Measurements from ENCODE around the gene DDX20.

DDX20 gene

GRCh38 chr1:111749628-111750027, 6.1 kb upstream of the DDX20 start:
- Histone ChIP-seq H3K4me3 (ENCODE audit: low read length) (no peak overlapping the region), H3K79me2 (ENCODE audit: control insufficient read depth, low read length) (peaks cover 4% of the 10 kb centered on the region), H3K4me1 (ENCODE audit: control insufficient read depth, low read length) (peaks cover 19% of the 10 kb centered on the region), H3F3A (ENCODE audit: control insufficient read depth, insufficient read depth) (no peaks in the 10 kb centered on the region), H3K27ac (ENCODE audit: low read depth, low read length) (no peak overlapping the region), H3K9me2 (replicated peaks; ENCODE audit: control insufficient read depth, low read length) (no peaks in the 10 kb centered on the region), H3K9me3 (ENCODE audit: control insufficient read depth, insufficient read depth, low read length) (no peaks in the 10 kb centered on the region), H4K20me1 (ENCODE audit: control insufficient read depth, insufficient read depth, low read depth, low read length) (no peaks in the 10 kb centered on the region), H3K4me2 (ENCODE audit: low read length) (no peak overlapping the region), H3K27me3 (ENCODE audit: control insufficient read depth, low read length) (no peaks in the 10 kb centered on the region), H3K36me3 (ENCODE audit: control insufficient read depth, low read length) (no peaks in the 10 kb centered on the region)
- TF ChIP-seq CTCF (IDR thresholded peaks at IDR 0.05; ENCODE audit: low read depth, low read length, poor library complexity, severe bottlenecking) (no peak), EZH2phosphoT487 (IDR thresholded peaks at IDR 0.05; ENCODE audit: borderline replicate concordance, low read length) (no peak)

DNA sequence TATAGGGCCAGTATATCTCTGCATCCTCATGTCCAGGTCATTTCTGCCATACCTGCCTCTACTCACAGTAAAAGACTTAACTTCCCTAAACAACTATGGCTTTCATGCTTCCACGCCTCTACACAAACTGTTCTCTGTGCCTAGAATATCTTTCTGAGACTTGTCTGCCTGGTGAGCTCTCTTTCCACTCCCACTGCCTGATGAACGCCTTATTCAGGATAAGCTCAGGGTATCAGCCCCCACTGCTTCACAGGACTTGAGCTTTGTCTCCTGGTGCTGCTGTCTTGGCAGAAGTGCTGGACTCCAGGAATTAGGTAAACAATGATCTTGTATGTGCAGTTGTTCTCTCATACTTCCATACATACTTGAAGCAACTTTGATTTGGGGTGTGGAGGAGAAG, 4.8 kb upstream of the DDX20 start:
- H3K4me2 ChIP-seq (ENCODE audit: low read length): no peak overlapping the region
- no peaks in the 10 kb centered on the region for H3K9me3 ChIP-seq (ENCODE audit: control insufficient read depth, insufficient read depth, low read length)
- peaks cover 25% of the 10 kb centered on the region for H3K4me1 ChIP-seq (ENCODE audit: control insufficient read depth, low read length)
- no peaks in the 10 kb centered on the region for H4K20me1 ChIP-seq (ENCODE audit: control insufficient read depth, insufficient read depth, low read depth, low read length)
- H3K9me2 ChIP-seq (replicated peaks; ENCODE audit: control insufficient read depth, low read length): no peaks in the 10 kb centered on the region
- H3F3A ChIP-seq (ENCODE audit: control insufficient read depth, insufficient read depth): no peaks in the 10 kb centered on the region; the same call in 1 of the 2 replicates
- no peak overlapping the region for H3K27ac ChIP-seq (ENCODE audit: low read depth, low read length)
- H3K27me3 ChIP-seq (ENCODE audit: control insufficient read depth, low read length): no peaks in the 10 kb centered on the region
- H3K4me3 ChIP-seq (ENCODE audit: low read length): no peak overlapping the region
- peaks cover under 1% of the 10 kb centered on the region; the same call in 1 of the 2 replicates for H3K36me3 ChIP-seq (ENCODE audit: control insufficient read depth, low read length)
- H3K79me2 ChIP-seq (ENCODE audit: control insufficient read depth, low read length): peaks cover 14% of the 10 kb centered on the region
- TF ChIP-seq CTCF (IDR thresholded peaks at IDR 0.05; ENCODE audit: low read depth, low read length, poor library complexity, severe bottlenecking) (no peak), EZH2phosphoT487 (IDR thresholded peaks at IDR 0.05; ENCODE audit: borderline replicate concordance, low read length) (no peak)

GRCh38 chr1:111751906-111752575, 3.7 kb upstream of the DDX20 start:
- no peaks in the 10 kb centered on the region for H3K9me2 ChIP-seq (replicated peaks; ENCODE audit: control insufficient read depth, low read length)
- no peaks in the 10 kb centered on the region for H3K27me3 ChIP-seq (ENCODE audit: control insufficient read depth, low read length)
- H3K4me2 ChIP-seq (ENCODE audit: low read length): no peak overlapping the region
- peaks cover 26% of the 10 kb centered on the region for H3K79me2 ChIP-seq (ENCODE audit: control insufficient read depth, low read length)
- H3K27ac ChIP-seq (ENCODE audit: low read depth, low read length): no peak overlapping the region
- H3K4me3 ChIP-seq (ENCODE audit: low read length): no peak overlapping the region
- H3K36me3 ChIP-seq (ENCODE audit: control insufficient read depth, low read length): peaks cover 11% of the 10 kb centered on the region
- H3K9me3 ChIP-seq (ENCODE audit: control insufficient read depth, insufficient read depth, low read length): no peaks in the 10 kb centered on the region
- H3K4me1 ChIP-seq (ENCODE audit: control insufficient read depth, low read length): peaks cover 27% of the 10 kb centered on the region
- TF ChIP-seq CTCF (IDR thresholded peaks at IDR 0.05; ENCODE audit: low read depth, low read length, poor library complexity, severe bottlenecking) (no peak), EZH2phosphoT487 (IDR thresholded peaks at IDR 0.05; ENCODE audit: borderline replicate concordance, low read length) (no peak)
- peaks cover 5% of the 10 kb centered on the region; the same call in 1 of the 2 replicates for H4K20me1 ChIP-seq (ENCODE audit: control insufficient read depth, insufficient read depth, low read depth, low read length)
- H3F3A ChIP-seq (ENCODE audit: control insufficient read depth, insufficient read depth): no peaks in the 10 kb centered on the region; the same call in 1 of the 2 replicates

Measured in DOHH2 (cell line).